K562 (cell line): ENCODE measurements around the gene ENSA. TPM values are rescaled to one million over a fixed set of nuclear protein-coding genes. Genes with fewer than 3 reads are reported as not detected.

Experiments
- CEBPZ ChIP-seq: fragments of 150-350 bp; IDR thresholded peaks from 2 replicates; pipeline ENCODE4 v1.6.1; 2014; ENCODE audit warnings: low read depth, mild to moderate bottlenecking, low read length, borderline replicate concordance
- CHCHD3 ChIP-seq: fragments of 250-450 bp; sonication (Bioruptor Pico); IDR thresholded peaks from 2 replicates; pipeline ENCODE4 v2.1.2; 2022; ENCODE audit warnings: mild to moderate bottlenecking
- ERF ChIP-seq: fragments of 450-650 bp; formaldehyde crosslinking; IDR thresholded peaks from 2 replicates; pipeline ENCODE4 v1.4.0; 2020; ENCODE audit warnings: mild to moderate bottlenecking, mixed read lengths
- HBP1 ChIP-seq: fragments of 450-650 bp; formaldehyde crosslinking; IDR thresholded peaks from 2 replicates; pipeline ENCODE4 v1.4.0; 2022; ENCODE audit warnings: missing genetic modification characterization
- HDAC3 ChIP-seq: fragments of 450-650 bp; IDR thresholded peaks from 2 replicates; pipeline ENCODE4 v1.6.1; 2018; ENCODE audit warnings: borderline replicate concordance, mild to moderate bottlenecking, moderate library complexity; ENCODE audit not compliant: partially characterized antibody
- JUNB ChIP-seq: fragments of 450-650 bp; formaldehyde crosslinking; conservative IDR thresholded peaks from 2 replicates; pipeline ENCODE4 v1.4.0; 2020; ENCODE audit warnings: mild to moderate bottlenecking
- MEIS2 ChIP-seq: fragments of 450-650 bp; IDR thresholded peaks from 2 replicates; pipeline ENCODE4 v1.6.1; 2014; ENCODE audit warnings: mild to moderate bottlenecking; ENCODE audit not compliant: partially characterized antibody
- NCOA4 ChIP-seq: fragments of 450-650 bp; IDR thresholded peaks from 2 replicates; pipeline ENCODE4 v1.6.1; 2018; ENCODE audit warnings: mild to moderate bottlenecking; ENCODE audit not compliant: partially characterized antibody
- PML ChIP-seq: IDR thresholded peaks from 2 replicates; pipeline ENCODE4 v1.6.1; 2012; ENCODE audit warnings: low read length, inconsistent platforms
- POU5F1 ChIP-seq: fragments of 150-350 bp; IDR thresholded peaks from 2 replicates; pipeline ENCODE4 v1.6.1; 2014; ENCODE audit warnings: borderline replicate concordance, low read length, low read depth, mild to moderate bottlenecking; ENCODE audit not compliant: partially characterized antibody
- RBBP5 ChIP-seq: fragments of 200-600 bp; sonication (generic); IDR thresholded peaks from 2 replicates; pipeline ENCODE4 v1.6.1; 2012; ENCODE audit warnings: borderline replicate concordance, mild to moderate bottlenecking, low read length, control low read depth, inconsistent platforms; ENCODE audit not compliant: insufficient read depth, poor library complexity, severe bottlenecking
- RBM17 ChIP-seq: fragments of 200-400 bp; formaldehyde crosslinking; IDR thresholded peaks from 2 replicates; pipeline ENCODE4 v1.6.1; 2017; ENCODE audit warnings: low read depth, mild to moderate bottlenecking, low read length, borderline replicate concordance
- RFX1 ChIP-seq: fragments of 450-650 bp; IDR thresholded peaks from 2 replicates; pipeline ENCODE4 v1.6.1; 2016; ENCODE audit warnings: mild to moderate bottlenecking, moderate library complexity
- SLC30A9 ChIP-seq: fragments of 250-450 bp; sonication (Bioruptor Pico); IDR thresholded peaks from 2 replicates; pipeline ENCODE4 v1.8.0; 2022; ENCODE audit warnings: mild to moderate bottlenecking, moderate library complexity
- SMAD1 ChIP-seq: fragments of 150-350 bp; IDR thresholded peaks from 2 replicates; pipeline ENCODE4 v1.6.1; 2014; ENCODE audit warnings: low read length, low read depth; ENCODE audit not compliant: partially characterized antibody
- SUPT5H ChIP-seq: fragments of 450-650 bp; IDR thresholded peaks from 2 replicates; pipeline ENCODE4 v1.6.1; 2016
- TRIM24 ChIP-seq, 2 experiments: fragments of 450-650 bp; IDR thresholded peaks; 2 replicates each; pipeline ENCODE4 v1.6.1; 2016
- U2AF1 ChIP-seq: fragments of 200-400 bp; formaldehyde crosslinking; optimal IDR thresholded peaks from 2 replicates; pipeline ENCODE3; 2017; ENCODE audit warnings: mild to moderate bottlenecking, low read depth, low read length, moderate library complexity
- XRCC4 ChIP-seq: IDR thresholded peaks from one replicate; pipeline ENCODE4 v1.6.1; 2011; ENCODE audit not compliant: insufficient read depth, insufficient read length; ENCODE audit errors: extremely low read depth
- ZBTB9 ChIP-seq: fragments of 450-650 bp; formaldehyde crosslinking; IDR thresholded peaks from 2 replicates; pipeline ENCODE4 v1.4.0; 2020; ENCODE audit warnings: mild to moderate bottlenecking, moderate library complexity
- ZNF165 ChIP-seq: fragments of 250-450 bp; sonication (Bioruptor Pico); IDR thresholded peaks from 2 replicates; pipeline ENCODE4 v1.4.0; 2020; ENCODE audit warnings: borderline replicate concordance
- ZNF431 ChIP-seq: sonication (generic); formaldehyde crosslinking; IDR thresholded peaks from 2 replicates; pipeline ENCODE4 v1.8.0; 2022; ENCODE audit warnings: mild to moderate bottlenecking, missing genetic modification reagents
- ZNF444 ChIP-seq: fragments of 250-450 bp; sonication (Bioruptor Pico); IDR thresholded peaks from 2 replicates; pipeline ENCODE4 v1.4.0; 2020; ENCODE audit warnings: mild to moderate bottlenecking, moderate library complexity
- polyA plus RNA-seq, 8 experiments: library from polyadenylated mRNA; depleted of rRNA in 4 of 8; stranded (reverse) in 5 of 8; unstranded in 3 of 8; fragments of >200 nt; fragmentation: Nextera tagmentation in 2 of 8; fragmentation: Illumina TruSeq in 1 of 8; extraction: Ambion mirVana in 2 of 8; extraction: Trizol in 1 of 8; gene quantifications; 2 replicates each; pipeline versions ENCODE4 v1.2.1 to v1.2.3, GENCODE V29; 2011 to 2014; ENCODE audit warnings: inconsistent platforms in 1 of 8, missing spikeins in 1 of 8
- total RNA-seq, 7 experiments: library from RNA; depleted of rRNA in 6 of 7; stranded (reverse); fragments of >200 nt in 6 of 7; fragmentation: Illumina TruSeq in 2 of 7; extraction: Trizol in 2 of 7; gene quantifications; 2 replicates each; pipeline versions ENCODE4 v1.2.1 to v1.2.3, GENCODE V29; 2011 to 2021; ENCODE audit warnings: low replicate concordance in 1 of 7

Gene ENSA
- total and polyA plus RNA-seq, 9 of the 15 experiments (the other 6 are each of a cell fraction or from before 2014, with no cell fraction given): 68.1 to 605 (median 188) TPM

GRCh38 chr1:150572918-150573647, 56.3 kb downstream of the ENSA start (continued):
- TF ChIP-seq HBP1 (CRISPR knock-in tag) (peak; percentile 73; the same call in 1 of the 2 replicates), SLC30A9 (CRISPR knock-in tag) (no peak), XRCC4 (no peak), CHCHD3 (CRISPR knock-in tag) (no peak), ZNF431 (no peak), NCOA4 (peak; percentile 32), RFX1 (no peak), ERF (CRISPR knock-in tag) (peak; percentile 61), ZNF444 (CRISPR knock-in tag) (no peak), HDAC3 (no peak), RBBP5 (no peak), U2AF1 (no peak), ZBTB9 (CRISPR knock-in tag) (no peak), TRIM24 (IDR thresholded peaks at IDR 0.05) (0 out of 4 replicates have a peak, but pooled peaks of 1 of the 2 experiments have one; percentile 25), PML (peak; percentile 35), CEBPZ (no peak), RBM17 (no peak), MEIS2 (no peak), JUNB (CRISPR knock-in tag) (no peak), ZNF165 (CRISPR knock-in tag) (no peak), SMAD1 (peak; percentile 30), POU5F1 (no peak), SUPT5H (no peak; the same call in none of the 2 replicates)
